Fibroblast of the conjunctiva (primary cell): Measurements from ENCODE around the gene CETP.
"Not testable (repeated sequence)": the region's sequence is repeated elsewhere in the genome, so short reads cannot be mapped to it uniquely, and the experiment has no call there.

Experiments
- DNase-seq: peaks from one replicate; pipeline ENCODE4 v3.0.0-alpha.2; 2010; ENCODE audit warnings: low read depth

CETP gene

DNA sequence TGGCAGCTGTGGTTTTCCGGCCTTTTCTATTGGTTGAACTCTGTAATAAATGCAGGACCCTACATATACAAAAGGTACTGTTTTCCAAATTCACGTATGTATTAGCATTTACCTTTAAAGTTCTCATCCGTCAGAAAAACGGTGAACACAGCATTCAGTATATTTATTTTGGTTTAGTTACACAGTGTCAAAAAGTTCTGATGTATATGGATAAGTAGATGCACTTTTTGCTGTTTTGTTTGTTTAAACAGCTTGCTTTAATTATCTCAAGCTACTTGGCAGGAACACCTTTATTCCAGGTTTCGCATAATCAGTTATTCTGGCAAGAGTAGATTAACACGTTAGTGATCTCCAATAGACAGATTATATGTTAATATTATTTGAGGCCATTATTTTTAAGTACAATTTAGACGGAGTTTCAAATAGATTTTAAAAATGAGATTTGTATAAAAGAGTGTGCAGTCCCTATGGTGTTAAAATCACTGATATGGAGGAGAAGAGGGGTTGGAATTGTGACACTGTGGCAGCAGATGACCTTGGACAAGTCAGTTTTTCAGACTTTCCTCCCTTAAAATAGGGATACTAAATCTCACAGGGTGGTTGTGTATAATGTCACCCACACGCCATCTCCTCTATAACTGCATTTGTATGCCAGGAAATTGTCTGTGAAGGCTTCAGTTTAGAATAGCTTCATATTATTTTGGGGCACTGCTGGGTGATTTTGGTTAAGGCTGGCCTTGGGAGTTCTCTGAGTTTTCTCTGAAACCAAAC lies 27.7 kb upstream of the CETP start:
- DNase-seq, result no peak

GRCh38 chr16:56934599-56935145 lies 27.1 kb upstream of the CETP start:
- DNase-seq, result not testable (repeated sequence)

GRCh38 chr16:56935201-56935600 lies 26.5 kb upstream of the CETP start:
- no peak for DNase-seq

- DNase-seq, result peak; percentile 53
These were observed 25.3 kb upstream of the CETP start for GRCh38 chr16:56936491-56936890.

DNA sequence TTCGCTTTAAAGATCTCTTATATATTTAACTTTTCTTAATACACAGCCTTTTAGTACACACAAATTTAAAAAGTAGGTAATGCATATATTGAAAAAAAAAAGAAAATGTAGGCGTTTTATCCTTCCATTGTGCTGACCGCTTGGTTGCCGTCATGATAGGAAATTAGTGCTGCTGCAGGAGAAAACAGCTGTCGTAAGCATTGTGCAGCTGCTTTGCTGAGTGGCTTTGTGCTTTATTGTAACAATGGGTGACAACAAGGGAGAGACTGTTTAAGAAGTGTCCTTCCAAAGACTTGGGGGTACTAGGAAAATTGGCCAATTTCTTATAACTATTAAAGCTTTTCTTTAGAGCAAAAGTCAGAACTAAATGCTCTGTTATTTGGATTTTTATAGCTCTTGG lies 24.8 kb upstream of the CETP start:
- DNase-seq, result no peak

DNA sequence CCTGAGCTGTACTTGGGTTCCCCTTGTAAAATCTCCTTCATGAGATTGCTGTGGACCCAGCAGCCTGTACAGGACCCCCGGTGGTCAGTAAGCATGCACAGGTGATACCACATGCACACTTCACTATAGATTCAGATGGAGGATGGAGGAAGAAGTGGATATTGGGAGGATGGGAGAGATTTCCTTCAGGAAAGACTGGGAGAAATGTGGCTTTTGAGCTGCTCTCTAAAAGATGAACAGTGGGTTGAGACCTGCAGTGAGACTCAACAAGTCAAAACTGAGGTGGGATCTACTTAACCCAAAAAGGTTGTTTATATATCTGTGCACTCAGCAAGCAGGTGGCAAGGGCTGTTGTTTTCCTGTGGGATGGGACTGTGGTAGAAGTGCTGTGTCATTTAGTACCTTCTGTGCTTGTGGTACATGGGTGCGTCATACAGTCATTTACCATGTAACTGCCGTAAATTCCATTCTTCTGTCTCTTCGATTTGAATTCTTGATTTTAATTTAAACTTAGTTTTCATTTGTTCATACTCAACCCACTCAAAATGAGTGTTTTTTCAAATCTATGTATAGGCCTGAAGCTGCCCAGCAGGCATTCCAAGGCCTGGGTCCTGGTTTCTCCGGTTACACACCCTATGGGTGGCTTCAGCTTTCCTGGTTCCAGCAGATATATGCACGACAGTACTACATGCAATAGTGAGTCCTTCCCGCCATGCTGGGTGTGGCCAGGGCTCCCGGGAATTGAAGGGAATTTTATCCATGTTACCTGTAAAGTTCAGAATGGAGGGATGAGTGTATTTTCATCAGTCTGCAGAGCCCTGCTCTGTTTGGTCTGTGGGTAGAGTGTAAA lies 22.9 kb upstream of the CETP start:
- DNase-seq, result no peak

GRCh38 chr16:56939801-56940200 lies 21.9 kb upstream of the CETP start:
- DNase-seq, result no peak

DNA sequence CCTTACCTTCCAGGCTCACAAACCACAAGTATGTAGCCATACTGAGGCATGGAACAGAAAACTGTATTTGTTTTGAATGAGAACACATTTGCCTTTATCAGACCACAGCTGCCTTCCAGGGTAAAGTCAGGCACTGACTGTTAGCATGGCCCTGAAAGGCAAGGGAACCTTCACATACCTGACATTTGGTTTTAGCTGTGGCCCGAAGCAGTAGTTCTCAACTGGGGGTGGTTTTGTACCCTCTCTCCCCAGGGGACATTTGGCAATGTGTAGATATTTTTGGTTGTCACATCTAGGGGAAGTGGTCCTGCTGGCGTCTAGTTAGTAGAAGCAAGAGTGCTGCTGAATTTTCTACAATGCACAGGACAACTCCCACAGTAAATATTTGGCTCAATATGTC lies 20.7 kb upstream of the CETP start:
- no peak for DNase-seq

- DNase-seq, result no peak
These were observed 19.9 kb upstream of the CETP start for GRCh38 chr16:56941856-56942331.

DNA sequence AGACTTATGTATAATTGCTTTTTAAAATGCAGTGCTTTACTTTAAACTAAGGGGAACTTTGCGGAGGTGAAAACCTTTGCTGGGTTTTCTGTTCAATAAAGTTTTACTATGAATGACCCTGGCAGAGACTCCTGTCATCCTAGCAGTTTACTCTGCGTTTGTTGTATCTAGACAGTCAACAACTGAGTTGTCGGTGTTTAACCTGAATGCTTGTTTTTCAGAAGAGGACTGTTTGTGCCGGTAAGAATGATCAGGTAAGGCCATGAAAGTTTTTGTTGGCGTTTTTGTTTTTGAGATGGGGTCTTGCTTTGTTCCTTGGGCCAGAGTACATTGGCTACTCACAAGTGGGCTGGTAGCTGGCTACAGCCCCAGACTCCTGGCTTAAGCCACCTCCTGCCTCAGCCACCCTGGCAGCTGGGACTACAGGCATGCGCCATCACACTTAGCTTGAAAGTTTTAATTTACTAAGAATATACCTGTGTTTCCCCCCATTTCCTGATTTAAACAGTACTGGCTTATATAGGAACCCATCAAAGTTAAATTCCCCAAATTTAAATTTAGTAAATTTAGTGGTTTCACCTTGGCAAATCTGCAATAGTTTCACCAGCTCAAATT lies 17.9 kb upstream of the CETP start:
- DNase-seq, result no peak

- DNase-seq, result no peak
These were observed 16.6 kb upstream of the CETP start for GRCh38 chr16:56944954-56945839.

- no peak for DNase-seq
These were observed 15.8 kb upstream of the CETP start for GRCh38 chr16:56945847-56946527.

- no peak for DNase-seq
These were observed 14.8 kb upstream of the CETP start for GRCh38 chr16:56946767-56947603.

DNA sequence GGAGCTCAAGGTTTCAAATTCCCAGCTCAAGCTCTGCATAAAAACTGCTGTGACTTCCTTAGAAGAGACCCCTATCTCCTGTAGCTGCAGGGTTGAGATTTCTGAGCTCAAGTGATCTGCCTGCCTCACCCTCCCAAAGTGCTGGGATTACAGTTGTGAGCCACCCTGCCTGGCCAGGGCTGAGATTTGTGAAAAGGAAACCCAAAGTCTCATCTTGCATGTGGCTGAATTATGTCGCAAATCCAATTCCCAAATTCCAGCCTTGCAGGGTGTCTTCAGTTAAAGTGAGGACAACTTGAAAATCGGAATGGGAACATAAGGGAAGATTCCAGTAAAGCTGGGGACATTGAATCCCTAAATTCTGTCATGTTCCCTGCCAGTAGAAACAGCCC lies 14.2 kb upstream of the CETP start:
- DNase-seq, result no peak

GRCh38 chr16:56948234-56948633 lies 13.5 kb upstream of the CETP start:
- no peak for DNase-seq

- no peak for DNase-seq
These were observed 11.7 kb upstream of the CETP start for GRCh38 chr16:56950051-56950450.

GRCh38 chr16:56950455-56950854 lies 11.3 kb upstream of the CETP start:
- no peak for DNase-seq

- DNase-seq, result no peak
These were observed 10.6 kb upstream of the CETP start for GRCh38 chr16:56950881-56951771.

DNA sequence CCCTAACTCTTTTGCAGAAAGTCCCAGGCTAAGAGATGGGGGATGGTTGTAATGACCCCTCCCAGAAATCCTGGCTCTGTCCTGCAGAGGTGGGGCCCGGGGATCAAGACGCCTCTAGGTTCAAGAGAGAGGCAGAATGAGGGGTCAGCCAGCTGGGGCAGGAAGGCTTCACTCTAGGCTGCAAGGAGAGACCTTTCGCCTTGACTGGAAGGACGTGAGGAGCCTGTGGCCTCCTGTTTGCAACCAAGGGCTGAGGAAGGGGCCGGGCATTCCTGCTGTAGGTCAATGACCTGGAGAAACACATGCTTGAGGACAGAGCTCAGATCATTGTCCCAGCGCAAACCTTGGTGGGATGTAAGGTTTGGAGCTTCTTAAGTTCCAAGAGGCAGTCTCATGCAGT lies 8.7 kb upstream of the CETP start:
- DNase-seq, result no peak
